Cardiac fibroblast (primary cell): ENCODE data around the gene MEA1.
A peak's percentile ranks its signal among the peaks of the same experiment; 100 is the strongest.

ENCODE experiments used
- DNase-seq, 2 donors: peaks; one replicate each; pipeline versions ENCODE4 v3.0.0 to v3.0.0-alpha.2; 2010; ENCODE audit warnings: low read depth in 2 of 2
- H3K4me3 ChIP-seq, 2 donors: replicated peaks in 1 of 2; 1 replicate in 1 of 2; 2 replicates in 1 of 2; pipeline ENCODE4 v1.5.1; 2011; ENCODE audit warnings: low read depth in 2 of 2, low read length in 2 of 2, mild to moderate bottlenecking in 2 of 2, moderate library complexity in 1 of 2
- TF ChIP-seq, protein P1 (sequence below): IDR thresholded peaks from one replicate; pipeline ENCODE4 v1.5.1; 2011; ENCODE audit warnings: low read depth, mild to moderate bottlenecking, low read length, inconsistent platforms

The MEA1 gene

DNA sequence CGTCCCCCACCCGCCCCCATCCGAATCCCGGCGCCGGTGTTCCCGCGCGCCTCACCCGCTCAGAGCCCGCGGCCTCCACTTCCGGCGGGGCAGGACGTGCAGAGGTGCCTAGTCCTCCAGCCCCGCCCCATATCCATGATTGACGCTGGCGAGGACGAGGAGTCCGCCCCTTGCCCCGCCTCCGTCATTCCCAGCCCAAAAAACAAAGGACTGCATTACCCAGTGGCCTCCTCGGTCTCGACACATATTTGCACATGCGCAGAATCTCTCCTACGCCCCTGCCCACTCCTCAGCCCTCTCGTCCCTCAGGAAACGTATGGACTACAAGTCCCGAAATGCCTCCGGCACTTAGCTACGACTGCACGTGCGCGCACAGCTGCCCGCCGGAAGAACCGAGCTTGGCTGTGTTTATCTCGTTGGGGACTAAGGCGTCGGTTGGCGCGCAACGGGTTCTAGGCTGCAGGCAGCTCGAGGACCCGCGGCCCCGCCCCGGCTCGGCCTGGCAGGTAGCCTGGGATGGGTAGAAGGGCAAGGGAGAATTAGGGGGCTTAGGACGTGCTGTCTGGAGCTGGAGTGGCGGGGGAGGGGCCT is at the start of gene MEA1, which contains the start of gene KLHDC3:
TSS of gene MEA1 (minus strand) at position 104 of the 591 bp plus-strand sequence. CDS start 133 bp downstream, outside the sequence.
TSS of gene KLHDC3 (plus strand) at position 407 of the 591 bp plus-strand sequence. CDS start 2,944 bp downstream, outside the sequence.
- peak within 1 kb of the TSS; percentile 92 to 96 for H3K4me3 ChIP-seq
- TF ChIP-seq, protein P1, sequence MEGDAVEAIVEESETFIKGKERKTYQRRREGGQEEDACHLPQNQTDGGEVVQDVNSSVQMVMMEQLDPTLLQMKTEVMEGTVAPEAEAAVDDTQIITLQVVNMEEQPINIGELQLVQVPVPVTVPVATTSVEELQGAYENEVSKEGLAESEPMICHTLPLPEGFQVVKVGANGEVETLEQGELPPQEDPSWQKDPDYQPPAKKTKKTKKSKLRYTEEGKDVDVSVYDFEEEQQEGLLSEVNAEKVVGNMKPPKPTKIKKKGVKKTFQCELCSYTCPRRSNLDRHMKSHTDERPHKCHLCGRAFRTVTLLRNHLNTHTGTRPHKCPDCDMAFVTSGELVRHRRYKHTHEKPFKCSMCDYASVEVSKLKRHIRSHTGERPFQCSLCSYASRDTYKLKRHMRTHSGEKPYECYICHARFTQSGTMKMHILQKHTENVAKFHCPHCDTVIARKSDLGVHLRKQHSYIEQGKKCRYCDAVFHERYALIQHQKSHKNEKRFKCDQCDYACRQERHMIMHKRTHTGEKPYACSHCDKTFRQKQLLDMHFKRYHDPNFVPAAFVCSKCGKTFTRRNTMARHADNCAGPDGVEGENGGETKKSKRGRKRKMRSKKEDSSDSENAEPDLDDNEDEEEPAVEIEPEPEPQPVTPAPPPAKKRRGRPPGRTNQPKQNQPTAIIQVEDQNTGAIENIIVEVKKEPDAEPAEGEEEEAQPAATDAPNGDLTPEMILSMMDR: no peak
- DNase-seq: peak; percentile 100

GRCh38 chr6:43062818-43063217 is 49.1 kb upstream of the MEA1 start:
- no peak for DNase-seq
- TF ChIP-seq, protein P1: no peak
- H3K4me3 ChIP-seq: no peak overlapping the region

GRCh38 chr6:43061861-43062260 is 48.1 kb upstream of the MEA1 start:
- TF ChIP-seq, protein P1: no peak
- DNase-seq: no peak
- H3K4me3 ChIP-seq: no peak overlapping the region

GRCh38 chr6:43060755-43061633 is 47.2 kb upstream of the MEA1 start:
- H3K4me3 ChIP-seq: no peak overlapping the region
- DNase-seq: no peak
- TF ChIP-seq, protein P1: no peak

- H3K4me3 ChIP-seq: peak overlapping the region; percentile 78 to 99
- DNase-seq: no peak
- TF ChIP-seq, protein P1: no peak
Measured at GRCh38 chr6:43060034-43060754, 46.4 kb upstream of the MEA1 start.

DNA sequence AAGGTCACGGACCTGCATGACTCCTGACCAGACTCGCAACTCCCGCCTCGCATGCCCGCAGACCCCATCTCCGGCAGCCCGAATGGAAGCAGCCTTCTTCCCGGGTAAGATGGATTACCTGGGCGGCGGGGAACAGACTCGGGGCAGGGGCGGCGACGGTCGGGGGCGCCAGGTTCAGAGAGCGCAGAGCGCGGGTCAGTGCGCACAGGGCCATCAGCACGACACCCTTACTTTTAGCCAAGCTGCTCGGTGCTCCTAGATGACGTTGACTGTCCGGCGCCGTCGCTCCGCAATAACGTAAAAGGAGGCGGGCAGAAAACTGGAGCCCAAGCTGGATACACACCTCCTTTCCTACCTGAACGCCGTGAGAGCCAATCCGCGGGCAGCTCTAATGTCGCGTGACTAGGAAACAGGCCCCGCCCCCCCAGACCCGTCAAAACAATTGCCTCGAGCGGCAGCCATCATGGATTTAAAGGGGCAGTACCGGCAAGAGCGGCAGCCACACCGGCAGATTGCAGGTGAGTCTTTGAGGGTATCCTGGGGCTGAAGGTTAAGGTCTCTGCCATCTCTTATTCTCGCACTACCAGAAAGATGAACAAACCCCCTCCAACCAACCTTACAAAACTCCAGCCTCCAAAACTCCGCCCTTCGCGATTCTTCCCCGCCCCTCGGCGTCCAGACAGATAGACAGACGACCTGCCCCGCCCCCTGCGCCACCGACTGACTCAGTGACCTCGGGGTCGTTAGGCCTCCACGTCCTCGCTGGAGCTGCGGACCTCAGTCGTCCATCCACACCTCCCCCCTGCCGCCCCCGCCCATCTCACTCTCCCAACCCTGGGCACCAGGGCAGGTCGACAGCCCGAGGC is 45.7 kb upstream of the MEA1 start, which contains the start of the genes KLC4 and MRPL2:
TSS of gene KLC4 (plus strand) at position 464 of the 866 bp plus-strand sequence. CDS start 1,705 bp downstream, outside the sequence.
TSS of gene MRPL2 (minus strand) at position 267 of the 866 bp plus-strand sequence. CDS start at position 214, 53 bp downstream.
- DNase-seq: peak; percentile 98 to 99
- H3K4me3 ChIP-seq: peak within 1 kb of the TSS; percentile 91 to 99
- TF ChIP-seq, protein P1: no peak
